Breast epithelium (tissue), 3 donors: ENCODE measurements around the gene APLN.

Experiments used
- POLR2A ChIP-seq: fragments of 450-650 bp; IDR thresholded peaks from one replicate; pipeline ENCODE4 v1.6.1; 2016; ENCODE audit warnings: antibody characterized with exemption, mild to moderate bottlenecking, moderate library complexity
- POLR2AphosphoS5 ChIP-seq, 3 donors: sonication (generic); formaldehyde crosslinking; IDR thresholded peaks; one replicate each; pipeline ENCODE4 v1.6.1; 2017; ENCODE audit warnings: antibody characterized with exemption in 3 of 3
- TF ChIP-seq, protein P1 (sequence below), 3 donors: fragments of 450-650 bp; IDR thresholded peaks; one replicate each; pipeline ENCODE4 v1.5.1; 2016 to 2017; ENCODE audit warnings: antibody characterized with exemption in 3 of 3, mild to moderate bottlenecking in 3 of 3, moderate library complexity in 3 of 3

- TF ChIP-seq POLR2AphosphoS5 (IDR thresholded peaks at IDR 0.05) (no peak), POLR2A (no peak)
- TF ChIP-seq, protein P1, sequence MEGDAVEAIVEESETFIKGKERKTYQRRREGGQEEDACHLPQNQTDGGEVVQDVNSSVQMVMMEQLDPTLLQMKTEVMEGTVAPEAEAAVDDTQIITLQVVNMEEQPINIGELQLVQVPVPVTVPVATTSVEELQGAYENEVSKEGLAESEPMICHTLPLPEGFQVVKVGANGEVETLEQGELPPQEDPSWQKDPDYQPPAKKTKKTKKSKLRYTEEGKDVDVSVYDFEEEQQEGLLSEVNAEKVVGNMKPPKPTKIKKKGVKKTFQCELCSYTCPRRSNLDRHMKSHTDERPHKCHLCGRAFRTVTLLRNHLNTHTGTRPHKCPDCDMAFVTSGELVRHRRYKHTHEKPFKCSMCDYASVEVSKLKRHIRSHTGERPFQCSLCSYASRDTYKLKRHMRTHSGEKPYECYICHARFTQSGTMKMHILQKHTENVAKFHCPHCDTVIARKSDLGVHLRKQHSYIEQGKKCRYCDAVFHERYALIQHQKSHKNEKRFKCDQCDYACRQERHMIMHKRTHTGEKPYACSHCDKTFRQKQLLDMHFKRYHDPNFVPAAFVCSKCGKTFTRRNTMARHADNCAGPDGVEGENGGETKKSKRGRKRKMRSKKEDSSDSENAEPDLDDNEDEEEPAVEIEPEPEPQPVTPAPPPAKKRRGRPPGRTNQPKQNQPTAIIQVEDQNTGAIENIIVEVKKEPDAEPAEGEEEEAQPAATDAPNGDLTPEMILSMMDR (IDR thresholded peaks at IDR 0.05): peak; percentile 67 to 78 (median 73)
These were observed 17.3 kb downstream of the APLN start for GRCh38 chrX:129637217-129638109.
